B cell (primary cell): ENCODE measurements around the gene HES5.

Source experiments
- CTCF ChIP-seq: fragments of 200-600 bp; IDR thresholded peaks from one replicate; pipeline ENCODE4 v1.8.0; 2022; ENCODE audit warnings: antibody characterized with exemption, mild to moderate bottlenecking
- EZH2 ChIP-seq: IDR thresholded peaks from 2 replicates; pipeline ENCODE4 v1.6.1; 2012; ENCODE audit warnings: borderline replicate concordance, low read depth, mild to moderate bottlenecking, moderate library complexity, low read length; ENCODE audit not compliant: insufficient read depth, poor library complexity, severe bottlenecking

GRCh38 chr1:2541619-2542245 lies 11.7 kb upstream of the HES5 start:
- TF ChIP-seq CTCF (no peak), EZH2 (no peak)
